Measurements from ENCODE around the gene SLC12A4. TPM values are rescaled to one million over a fixed set of nuclear protein-coding genes. Genes with fewer than 3 reads are reported as not detected.
A peak's percentile ranks its signal among the peaks of the same experiment; 100 is the strongest.
"Not testable (repeated sequence)": the region's sequence is repeated elsewhere in the genome, so short reads cannot be mapped to it uniquely, and the experiment has no call there.

SLC12A4 gene
- total RNA-seq, 4 donors from 2014 or later = 82.0 to 127 (median 101) TPM

DNA sequence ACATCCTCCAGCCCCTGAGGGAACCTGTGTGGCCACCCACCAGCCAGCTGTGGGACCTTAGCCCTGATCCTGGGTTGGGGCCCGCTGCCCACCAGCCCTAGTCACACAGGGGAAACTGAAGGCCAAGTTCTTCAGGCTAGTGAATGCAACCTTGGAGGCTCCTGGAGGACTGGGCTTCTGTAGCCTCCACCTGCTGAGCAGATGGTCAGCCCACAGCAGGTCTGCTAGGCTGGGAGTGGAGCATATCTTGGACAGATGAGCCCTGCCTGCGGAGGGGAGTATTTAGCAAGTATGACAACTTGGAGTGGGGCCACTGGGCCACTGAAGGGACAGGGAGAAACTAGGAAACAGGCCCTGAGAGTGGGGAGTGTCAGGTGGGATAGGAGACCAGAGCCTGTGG, 7.8 kb upstream of the SLC12A4 start:
- Histone ChIP-seq H3K4me3 (no peak overlapping the region), H3K9me3 (no peaks in the 10 kb centered on the region), H3K27ac (no peak overlapping the region), H3K4me1 (no peaks in the 10 kb centered on the region), H3K27me3 (peaks cover 0 to 9% of the 10 kb centered on the region in 2 donors), H3K36me3 (no peaks in the 10 kb centered on the region)
- 88 to 100% methylated on average over 2 of the region's 2 CpGs for WGBS, 2 donors
- no peak for DNase-seq (ENCODE audit: low spot score in 2 of 2)
- TF ChIP-seq POLR2A (IDR thresholded peaks at IDR 0.05) (no peak), EP300 (IDR thresholded peaks at IDR 0.05) (no peak), CTCF (IDR thresholded peaks at IDR 0.05) (no peak)

GRCh38 chr16:67975321-67976105, 7.1 kb upstream of the SLC12A4 start:
- no peak overlapping the region for H3K4me3 ChIP-seq

DNA sequence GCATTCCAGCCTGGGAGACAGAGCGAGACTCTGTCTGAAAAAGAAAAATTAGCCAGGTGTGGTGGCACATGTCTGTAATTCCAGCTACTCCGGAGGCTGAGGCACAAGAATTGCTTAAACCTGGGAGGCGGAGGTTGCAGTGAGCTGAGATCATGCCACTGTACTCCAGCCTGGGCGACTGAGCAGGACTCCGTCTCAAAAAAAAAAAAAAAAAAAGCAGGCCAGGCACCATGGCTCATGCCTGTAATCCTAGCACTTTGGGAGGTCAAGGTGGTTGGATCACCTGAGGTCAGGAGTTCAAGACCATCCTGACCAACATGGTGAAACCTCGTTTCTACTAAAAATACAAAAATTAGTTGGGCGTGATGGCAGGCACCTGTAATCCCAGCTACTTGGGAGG, 3.8 kb upstream of the SLC12A4 start:
- DNase-seq (ENCODE audit: low spot score in 2 of 2); H3K27me3 ChIP-seq; H3K36me3 ChIP-seq; H3K27ac ChIP-seq; H3K4me1 ChIP-seq; H3K4me3 ChIP-seq; H3K9me3 ChIP-seq: not testable (repeated sequence)
- 91 to 92% methylated on average over 7 of the region's 7 CpGs for WGBS, 2 donors

More at GRCh38 chr16:67975321-67976105, 7.1 kb upstream of the SLC12A4 start:
- 71 to 73% methylated on average over 11 to 12 of the region's 14 CpGs for WGBS, 2 donors
- Histone ChIP-seq H3K9me3 (no peaks in the 10 kb centered on the region), H3K27me3 (peaks cover 0 to 7% of the 10 kb centered on the region in 2 donors), H3K36me3 (no peaks in the 10 kb centered on the region), H3K27ac (no peak overlapping the region), H3K4me1 (no peaks in the 10 kb centered on the region)
- TF ChIP-seq CTCF (IDR thresholded peaks at IDR 0.05) (no peak), EP300 (IDR thresholded peaks at IDR 0.05) (no peak), POLR2A (IDR thresholded peaks at IDR 0.05) (no peak)
- DNase-seq (ENCODE audit: low spot score in 2 of 2) = no peak

- 90 to 91% methylated on average over 9 of the region's 9 CpGs for WGBS, 2 donors
- no peak for DNase-seq (ENCODE audit: low spot score in 2 of 2)
- H3K27me3 ChIP-seq = no peaks in the 10 kb centered on the region
- H3K36me3 ChIP-seq = no peaks in the 10 kb centered on the region
- no peak overlapping the region for H3K27ac ChIP-seq
- H3K4me3 ChIP-seq = no peak overlapping the region
- no peaks in the 10 kb centered on the region for H3K9me3 ChIP-seq
- peaks cover 0 to 19% (median 14%) of the 10 kb centered on the region in 4 donors for H3K4me1 ChIP-seq
- TF ChIP-seq EP300 (IDR thresholded peaks at IDR 0.05) (no peak), POLR2A (IDR thresholded peaks at IDR 0.05) (no peak), CTCF (IDR thresholded peaks at IDR 0.05) (no peak)
Observed at GRCh38 chr16:67971111-67971510, 2.7 kb upstream of the SLC12A4 start.

GRCh38 chr16:67969254-67970039, 1.0 kb upstream of the SLC12A4 start:
- TF ChIP-seq POLR2A (IDR thresholded peaks at IDR 0.05) (no peak), CTCF (IDR thresholded peaks at IDR 0.05) (no peak), EP300 (IDR thresholded peaks at IDR 0.05) (no peak)
- H3K9me3 ChIP-seq = no peaks in the 10 kb centered on the region
- no peak for DNase-seq (ENCODE audit: low spot score in 2 of 2)
- H3K27me3 ChIP-seq = no peaks in the 10 kb centered on the region
- WGBS, 2 donors = 37 to 38% methylated on average over 38 to 40 of the region's 40 CpGs
- peak overlapping the region; percentile 89 to 99 (median 96) for H3K27ac ChIP-seq
- no peaks in the 10 kb centered on the region for H3K36me3 ChIP-seq
- peaks cover 0 to 36% (median 27%) of the 10 kb centered on the region in 4 donors for H3K4me1 ChIP-seq
- peak overlapping the region; percentile 80 to 100 (median 92) for H3K4me3 ChIP-seq

All from tibial nerve (tissue), 4 donors.